Stimulated activated CD8-positive, alpha-beta memory T cell treated with anti-CD3 and anti-CD28 coated beads, Interleukin-15, amount 100 ng/mL, for 48 hours (primary cell): Measurements from ENCODE around the gene DNAJC25.
A peak's percentile ranks its signal among the peaks of the same experiment; 100 is the strongest.

Experiments
- DNase-seq, 2 donors: peaks; one replicate each; pipeline ENCODE4 v3.0.0-alpha.2; 2020; ENCODE audit warnings: low read depth in 2 of 2

DNAJC25 gene

GRCh38 chr9:111627260-111627963 lies 3.7 kb upstream of the DNAJC25 start:
- no peak for DNase-seq

- DNase-seq, result no peak
These were observed 2.7 kb upstream of the DNAJC25 start for GRCh38 chr9:111628411-111628810.

GRCh38 chr9:111630182-111630963 lies 761 bp upstream of the DNAJC25 start:
- DNase-seq, result no peak

- no peak for DNase-seq
These were observed 245 bp upstream of the DNAJC25 start for GRCh38 chr9:111630964-111631213.

GRCh38 chr9:111632060-111632459 lies 926 bp downstream of the DNAJC25 start:
- no peak for DNase-seq

GRCh38 chr9:111632695-111633388 lies 1.7 kb downstream of the DNAJC25 start:
- no peak for DNase-seq

GRCh38 chr9:111633389-111633736 lies 2.2 kb downstream of the DNAJC25 start:
- DNase-seq, result no peak

GRCh38 chr9:111634860-111635259 lies 3.7 kb downstream of the DNAJC25 start:
- no peak for DNase-seq

GRCh38 chr9:111637421-111637950 lies 6.4 kb downstream of the DNAJC25 start:
- DNase-seq, result no peak

GRCh38 chr9:111644195-111644772 lies 13.2 kb downstream of the DNAJC25 start:
- DNase-seq, result no peak

- DNase-seq, result no peak
These were observed 14.7 kb downstream of the DNAJC25 start for GRCh38 chr9:111645806-111646205.

- DNase-seq, result no peak
These were observed 15.3 kb downstream of the DNAJC25 start for GRCh38 chr9:111646417-111646816.

GRCh38 chr9:111648066-111648465 lies 16.9 kb downstream of the DNAJC25 start:
- DNase-seq, result no peak

GRCh38 chr9:111649016-111649415 lies 17.9 kb downstream of the DNAJC25 start:
- DNase-seq, result no peak

- no peak for DNase-seq
These were observed 25.9 kb downstream of the DNAJC25 start for GRCh38 chr9:111657051-111657450.

GRCh38 chr9:111658943-111659342 lies 27.8 kb downstream of the DNAJC25 start:
- DNase-seq, result no peak

- no peak for DNase-seq
These were observed 28.6 kb downstream of the DNAJC25 start for GRCh38 chr9:111659691-111660090.

- peak; percentile 60 to 69 for DNase-seq
These were observed 30.1 kb downstream of the DNAJC25 start, which contains the start of gene GNG10 for GRCh38 chr9:111661150-111661801. TSS of gene GNG10 (plus strand) at chr9:111661605. CDS start at chr9:111661635, 30 bp downstream.

GRCh38 chr9:111661802-111662521 lies 30.8 kb downstream of the DNAJC25 start:
- peak; percentile 3 to 9 for DNase-seq

GRCh38 chr9:111662576-111663300 lies 31.6 kb downstream of the DNAJC25 start:
- no peak for DNase-seq
